ENCODE results near the gene NTN3.

Gene NTN3

GRCh38 chr16:2471016-2471652, at the start of gene NTN3:
Gene NTN3, plus strand, starts transcription at chr16:2471297. Its CDS starts 405 bp downstream, at chr16:2471702.
- peak; percentile 70 for DNase-seq (ENCODE audit: low spot score)

GRCh38 chr16:2422123-2422867, 48.8 kb upstream of the NTN3 start:
- TF ChIP-seq CTCF (IDR thresholded peaks at IDR 0.05; ENCODE audit: extremely low read depth, missing control alignments), result no peak
- no peak for DNase-seq (ENCODE audit: low spot score)

More at GRCh38 chr16:2471016-2471652, at the start of gene NTN3:
- TF ChIP-seq CTCF (IDR thresholded peaks at IDR 0.05; ENCODE audit: extremely low read depth, missing control alignments), result no peak

- DNase-seq (ENCODE audit: low spot score), result no peak
- TF ChIP-seq CTCF (IDR thresholded peaks at IDR 0.05; ENCODE audit: extremely low read depth, missing control alignments), result no peak
Measured at GRCh38 chr16:2424061-2425007, 46.8 kb upstream of the NTN3 start.

GRCh38 chr16:2425008-2425518, 46.0 kb upstream of the NTN3 start:
- no peak for TF ChIP-seq CTCF (IDR thresholded peaks at IDR 0.05; ENCODE audit: extremely low read depth, missing control alignments)

GRCh38 chr16:2425825-2426430, 45.2 kb upstream of the NTN3 start:
- no peak for DNase-seq (ENCODE audit: low spot score)
- TF ChIP-seq CTCF (IDR thresholded peaks at IDR 0.05; ENCODE audit: extremely low read depth, missing control alignments), result no peak

More at GRCh38 chr16:2425008-2425518, 46.0 kb upstream of the NTN3 start:
- no peak for DNase-seq (ENCODE audit: low spot score)

GRCh38 chr16:2426941-2427361, 44.1 kb upstream of the NTN3 start:
- DNase-seq (ENCODE audit: low spot score), result no peak
- TF ChIP-seq CTCF (IDR thresholded peaks at IDR 0.05; ENCODE audit: extremely low read depth, missing control alignments), result no peak
